Caco-2 (cell line): Measurements from ENCODE around the gene MRM2. TPM values are rescaled to one million over a fixed set of nuclear protein-coding genes. Genes with fewer than 3 reads are reported as not detected.

Source experiments
- BruUV-seq: library from RNA; stranded (reverse); fragments of 400-500 nt; replicated peaks from 2 replicates; lab custom pipeline; 2021; lab: Mats Ljungman, UMichigan
- CTCF ChIA-PET: fragments of 300-600 bp; sonication (Branson Sonifier 250); formaldehyde crosslinking; loops from one replicate; lab custom pipeline; 2022; ENCODE audit warnings: antibody characterized with exemption; lab: Charles Lee
- POLR2A ChIA-PET: fragments of 300-600 bp; sonication (Branson Sonifier 250); formaldehyde crosslinking; loops from one replicate; lab custom pipeline; 2022; ENCODE audit warnings: antibody characterized with exemption; lab: Charles Lee
- DNase-seq, 2 experiments: peaks; one replicate each; pipeline versions ENCODE4 v3.0.0 to v3.0.0-alpha.2; 2020 to 2022
- H3K27me3 ChIP-seq: replicated peaks from 2 replicates; pipeline ENCODE4 v1.6.0; 2011; ENCODE audit warnings: low read length; ENCODE audit not compliant: control insufficient read depth, insufficient read depth
- H3K36me3 ChIP-seq: 2 replicates; pipeline ENCODE4 v1.5.1; 2011; ENCODE audit warnings: low read length; ENCODE audit not compliant: control insufficient read depth, insufficient read depth
- H3K4me1 ChIP-seq: fragments of 250-450 bp; sonication (Bioruptor Pico); 2 replicates; pipeline ENCODE4 v1.5.1; 2020; ENCODE audit warnings: mild to moderate bottlenecking
- H3K4me3 ChIP-seq: 2 replicates; pipeline ENCODE4 v1.5.1; 2011; ENCODE audit warnings: low read depth, mild to moderate bottlenecking, control low read depth, low read length
- H3K9me3 ChIP-seq: fragments of 250-450 bp; sonication (Bioruptor Pico); 2 replicates; pipeline ENCODE4 v1.5.1; 2020; ENCODE audit warnings: mild to moderate bottlenecking, moderate library complexity
- H3K27ac Mint-ChIP-seq: one replicate; pipeline ENCODE4 v1.8.0; 2022; ENCODE audit warnings: mixed read lengths; ENCODE audit not compliant: unreplicated experiment
- H3K27me3 Mint-ChIP-seq: one replicate; pipeline ENCODE4 v1.8.0; 2022; ENCODE audit warnings: mixed read lengths; ENCODE audit not compliant: insufficient read depth, unreplicated experiment
- H3K36me3 Mint-ChIP-seq: one replicate; pipeline ENCODE4 v1.8.0; 2022; ENCODE audit warnings: mild to moderate bottlenecking, mixed read lengths; ENCODE audit not compliant: insufficient read depth, unreplicated experiment
- H3K4me1 Mint-ChIP-seq: one replicate; pipeline ENCODE4 v1.8.0; 2022; ENCODE audit warnings: low read depth, mixed read lengths; ENCODE audit not compliant: unreplicated experiment
- H3K4me3 Mint-ChIP-seq: one replicate; pipeline ENCODE4 v1.8.0; 2022; ENCODE audit warnings: mild to moderate bottlenecking, moderate library complexity, mixed read lengths; ENCODE audit not compliant: unreplicated experiment
- H3K9me3 Mint-ChIP-seq: one replicate; pipeline ENCODE4 v1.8.0; 2022; ENCODE audit warnings: mixed read lengths; ENCODE audit not compliant: unreplicated experiment
- CTCF ChIP-seq, 2 experiments: fragments of 200-600 bp in 1 of 2; IDR thresholded peaks; 1 replicate in 1 of 2; 2 replicates in 1 of 2; pipeline versions ENCODE4 v1.5.1 to v1.8.0; 2011 to 2022; ENCODE audit warnings: antibody characterized with exemption in 1 of 2, control low read depth in 1 of 2, inconsistent platforms in 1 of 2, low read depth in 1 of 2, low read length in 1 of 2, mild to moderate bottlenecking in 1 of 2, moderate library complexity in 1 of 2; ENCODE audit not compliant: insufficient read depth in 1 of 2, severe bottlenecking in 1 of 2, unreplicated experiment in 1 of 2
- intact Hi-C: fragments of 100-400 bp; cut with micrococcal nuclease; formaldehyde crosslinking; loops from one replicate; pipeline ENCODE4 v1.10.0; 2022; ENCODE audit not compliant: unreplicated experiment
- total RNA-seq: library from RNA; stranded (reverse); gene quantifications from 2 replicates; pipeline ENCODE4 v1.2.3, GENCODE V29; 2022

MRM2 gene
- total RNA-seq, 1 experiment from 2014 or later = 48.8 TPM

GRCh38 chr7:2196381-2197378, 45.3 kb downstream of the MRM2 start:
- peak in 1 of 2 experiments; percentile 23 for DNase-seq
- Mint-ChIP-seq H3K27me3 (no peaks in the 10 kb centered on the region), H3K9me3 (no peaks in the 10 kb centered on the region), H3K4me1 (no peaks in the 10 kb centered on the region), H3K4me3 (no peak overlapping the region), H3K27ac (no peak overlapping the region), H3K36me3 (peaks cover 59% of the 10 kb centered on the region)
- ChIA-PET CTCF (no interaction called here), POLR2A (no interaction called here)
- Histone ChIP-seq H3K27me3 (no peaks in the 10 kb centered on the region), H3K4me1 (no peaks in the 10 kb centered on the region), H3K4me3 (no peak overlapping the region), H3K36me3 (peaks cover 5% of the 10 kb centered on the region), H3K9me3 (peaks cover 3% of the 10 kb centered on the region; the same call in 1 of the 2 replicates)
- intact Hi-C loops = no loop called here
- no TSS peak for BruUV-seq
- TF ChIP-seq CTCF (IDR thresholded peaks at IDR 0.05; ENCODE audit: insufficient read depth in 1 of 2, low read depth in 1 of 2, low read length in 1 of 2, severe bottlenecking in 1 of 2, unreplicated experiment in 1 of 2) = no peak

GRCh38 chr7:2195400-2196246, 46.4 kb downstream of the MRM2 start:
- H3K4me1 ChIP-seq = no peaks in the 10 kb centered on the region
- H3K9me3 ChIP-seq = peaks cover 3% of the 10 kb centered on the region; the same call in 1 of the 2 replicates
- CTCF ChIA-PET = interaction anchor here (1.1 kb wide), 1 partner anchor 14 kb away, joined by 4 read pairs; no protein-coding TSS in a partner anchor
- peak in 1 of 2 experiments; percentile 24 for DNase-seq
- TF ChIP-seq CTCF (IDR thresholded peaks at IDR 0.05; ENCODE audit: insufficient read depth in 1 of 2, low read depth in 1 of 2, low read length in 1 of 2, severe bottlenecking in 1 of 2, unreplicated experiment in 1 of 2) = no peak
- H3K27me3 Mint-ChIP-seq = no peaks in the 10 kb centered on the region
- H3K36me3 ChIP-seq = peaks cover 5% of the 10 kb centered on the region
- H3K27ac Mint-ChIP-seq = no peak overlapping the region
- no peaks in the 10 kb centered on the region for H3K9me3 Mint-ChIP-seq
- BruUV-seq = no TSS peak
- H3K36me3 Mint-ChIP-seq = peaks cover 65% of the 10 kb centered on the region
- no peaks in the 10 kb centered on the region for H3K27me3 ChIP-seq
- no peak overlapping the region for H3K4me3 ChIP-seq
- intact Hi-C loops = no loop called here
- POLR2A ChIA-PET = no interaction called here
- no peaks in the 10 kb centered on the region for H3K4me1 Mint-ChIP-seq
- H3K4me3 Mint-ChIP-seq = no peak overlapping the region
